LNCaP clone FGC (cell line): ENCODE results near the gene GDPD4.

Source experiments
- DNase-seq: peaks from one replicate; pipeline ENCODE4 v3.0.0-alpha.2; 2011; ENCODE audit warnings: low read depth
- H3K4me3 ChIP-seq: 2 replicates; pipeline ENCODE4 v1.5.1; 2011; ENCODE audit warnings: mild to moderate bottlenecking, low read depth, low read length, control low read depth
- TF ChIP-seq, protein P1 (sequence below): IDR thresholded peaks from 2 replicates; pipeline ENCODE4 v1.5.1; 2012; ENCODE audit warnings: mild to moderate bottlenecking; ENCODE audit not compliant: control insufficient read depth, insufficient read depth; ENCODE audit errors: extremely low read depth

GDPD4 gene

DNA sequence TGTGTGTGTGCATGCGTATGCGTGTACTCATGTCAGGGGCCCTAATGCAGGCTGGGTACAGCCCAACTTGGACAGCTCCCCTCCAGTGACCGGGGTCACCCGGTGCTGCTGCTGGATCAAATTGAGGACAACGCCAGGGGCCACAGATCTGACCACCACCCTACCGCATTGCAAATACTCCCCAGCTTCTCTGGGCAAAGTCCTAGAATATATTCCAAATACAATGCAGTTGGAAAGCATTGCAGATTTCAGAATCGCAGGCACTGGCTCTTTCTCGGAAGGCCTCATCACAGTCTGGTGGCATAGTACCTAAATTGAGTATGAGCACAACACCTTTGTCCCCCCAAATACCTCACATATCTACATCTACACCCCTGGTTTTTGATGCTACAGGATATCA is 130.2 kb downstream of the GDPD4 start:
- TF ChIP-seq, protein P1, sequence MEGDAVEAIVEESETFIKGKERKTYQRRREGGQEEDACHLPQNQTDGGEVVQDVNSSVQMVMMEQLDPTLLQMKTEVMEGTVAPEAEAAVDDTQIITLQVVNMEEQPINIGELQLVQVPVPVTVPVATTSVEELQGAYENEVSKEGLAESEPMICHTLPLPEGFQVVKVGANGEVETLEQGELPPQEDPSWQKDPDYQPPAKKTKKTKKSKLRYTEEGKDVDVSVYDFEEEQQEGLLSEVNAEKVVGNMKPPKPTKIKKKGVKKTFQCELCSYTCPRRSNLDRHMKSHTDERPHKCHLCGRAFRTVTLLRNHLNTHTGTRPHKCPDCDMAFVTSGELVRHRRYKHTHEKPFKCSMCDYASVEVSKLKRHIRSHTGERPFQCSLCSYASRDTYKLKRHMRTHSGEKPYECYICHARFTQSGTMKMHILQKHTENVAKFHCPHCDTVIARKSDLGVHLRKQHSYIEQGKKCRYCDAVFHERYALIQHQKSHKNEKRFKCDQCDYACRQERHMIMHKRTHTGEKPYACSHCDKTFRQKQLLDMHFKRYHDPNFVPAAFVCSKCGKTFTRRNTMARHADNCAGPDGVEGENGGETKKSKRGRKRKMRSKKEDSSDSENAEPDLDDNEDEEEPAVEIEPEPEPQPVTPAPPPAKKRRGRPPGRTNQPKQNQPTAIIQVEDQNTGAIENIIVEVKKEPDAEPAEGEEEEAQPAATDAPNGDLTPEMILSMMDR = no peak
- DNase-seq = no peak
- no peak overlapping the region for H3K4me3 ChIP-seq

DNA sequence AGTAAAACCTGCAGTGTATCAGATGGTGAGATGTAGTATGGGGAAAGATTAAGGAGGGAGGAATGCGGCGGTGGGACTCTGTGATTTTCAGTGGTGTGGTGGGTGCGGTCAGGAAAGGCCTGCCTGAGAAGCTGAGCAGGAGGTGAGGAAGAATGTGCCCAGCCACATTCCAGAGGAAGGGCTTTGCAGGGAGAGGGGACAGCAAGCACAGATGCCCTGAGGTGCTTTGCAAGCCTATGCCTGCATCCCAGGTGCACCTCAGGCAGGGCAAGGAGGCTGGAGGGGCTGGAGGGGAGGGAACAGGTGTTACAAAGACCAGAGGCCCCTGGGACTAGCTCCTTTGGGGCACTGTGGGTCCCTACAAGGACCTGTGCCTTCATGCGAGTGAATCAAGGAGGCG is 131.4 kb downstream of the GDPD4 start:
- H3K4me3 ChIP-seq = no peak overlapping the region
- no peak for DNase-seq
- TF ChIP-seq, protein P1 = no peak

DNA sequence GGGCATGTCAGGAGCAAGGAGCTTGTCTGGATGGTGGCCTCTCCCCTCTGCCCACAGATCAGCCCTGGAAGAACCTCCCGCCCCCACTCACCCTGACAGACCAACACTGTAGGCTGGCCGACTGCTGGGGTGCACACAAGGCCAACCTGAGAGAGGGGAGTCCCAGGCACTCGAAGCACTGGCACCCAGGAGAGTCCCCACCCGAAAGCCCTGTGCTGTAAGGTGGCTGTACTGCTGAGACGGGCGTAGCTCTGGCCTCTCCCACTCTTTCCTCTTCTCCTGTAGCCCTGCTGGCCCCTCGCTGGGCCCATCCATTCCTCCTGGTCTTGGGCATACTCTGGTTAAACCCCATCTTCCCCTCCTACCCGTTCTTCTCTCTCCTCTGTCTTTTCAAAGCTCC is 133.7 kb downstream of the GDPD4 start:
- TF ChIP-seq, protein P1 = no peak
- DNase-seq = no peak
- no peak overlapping the region for H3K4me3 ChIP-seq

DNA sequence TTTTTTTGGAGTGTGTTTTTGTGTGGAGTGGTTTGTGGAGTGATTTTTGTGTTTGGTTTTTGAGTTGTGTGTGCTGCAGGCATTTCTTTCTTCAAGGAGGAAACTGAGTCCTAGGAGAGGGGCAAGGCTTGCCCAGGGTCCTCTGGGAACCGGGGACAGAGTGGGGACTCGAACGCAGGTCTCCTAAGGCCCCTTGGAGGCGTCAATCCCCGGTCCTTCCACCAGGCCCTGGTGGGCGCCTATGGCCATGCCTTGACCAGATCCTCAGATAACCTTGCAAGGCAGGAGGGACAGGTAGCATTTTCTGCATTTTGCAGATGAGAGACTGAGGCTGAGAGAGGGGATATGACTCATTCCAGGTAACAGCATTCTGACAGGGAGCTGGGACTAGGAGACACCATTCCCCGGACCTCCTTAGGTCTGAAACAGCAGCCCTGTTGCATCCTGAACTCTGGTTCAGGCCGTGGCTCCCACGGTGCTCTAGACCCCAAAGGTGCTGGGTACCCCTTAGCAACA is 134.3 kb downstream of the GDPD4 start:
- TF ChIP-seq, protein P1 = no peak
- H3K4me3 ChIP-seq = no peak overlapping the region
- no peak for DNase-seq
